ENCODE measurements around the gene SH3D21. TPM values are rescaled to one million over a fixed set of nuclear protein-coding genes. Genes with fewer than 3 reads are reported as not detected.

SH3D21 gene
- total RNA-seq, 2 donors from 2014 or later: 8.1 to 10.6 TPM

DNA sequence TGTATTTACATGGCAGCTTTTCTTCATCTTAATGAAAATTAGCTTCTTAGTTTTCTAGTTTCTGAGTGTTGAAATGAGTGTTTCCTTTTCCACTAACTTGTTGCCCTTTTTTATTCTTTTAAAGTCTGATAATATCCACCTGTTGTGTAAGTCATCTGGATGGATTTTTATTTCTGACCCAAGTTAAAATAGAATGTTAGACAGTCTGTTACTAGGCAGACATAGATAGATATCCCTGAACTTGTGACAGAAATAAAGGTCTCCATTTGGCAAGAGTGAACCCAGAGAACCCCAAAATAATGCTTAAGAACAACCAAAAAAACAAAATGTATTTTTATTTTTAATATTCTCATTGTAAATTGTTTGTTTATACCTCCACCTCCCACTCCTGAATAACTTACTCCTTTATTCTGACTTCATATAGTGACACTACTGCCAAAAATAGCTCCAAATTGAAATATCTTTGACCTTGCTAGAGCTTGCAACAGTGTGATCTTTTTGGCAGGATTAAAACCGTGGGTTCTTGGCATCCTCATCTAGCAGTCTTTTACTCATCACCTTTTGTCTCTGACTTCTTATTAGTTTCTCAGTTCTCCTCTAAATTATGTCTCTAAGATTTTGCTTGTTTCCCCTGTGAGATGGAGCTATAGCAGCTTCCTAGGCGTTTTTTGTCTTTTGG, 26.9 kb upstream of the SH3D21 start:
- H3K27ac ChIP-seq: peak overlapping the region; percentile 51 to 72
- TF ChIP-seq POLR2A (IDR thresholded peaks at IDR 0.05) (no peak), POLR2AphosphoS5 (IDR thresholded peaks at IDR 0.05) (no peak)
- TF ChIP-seq, protein P1, sequence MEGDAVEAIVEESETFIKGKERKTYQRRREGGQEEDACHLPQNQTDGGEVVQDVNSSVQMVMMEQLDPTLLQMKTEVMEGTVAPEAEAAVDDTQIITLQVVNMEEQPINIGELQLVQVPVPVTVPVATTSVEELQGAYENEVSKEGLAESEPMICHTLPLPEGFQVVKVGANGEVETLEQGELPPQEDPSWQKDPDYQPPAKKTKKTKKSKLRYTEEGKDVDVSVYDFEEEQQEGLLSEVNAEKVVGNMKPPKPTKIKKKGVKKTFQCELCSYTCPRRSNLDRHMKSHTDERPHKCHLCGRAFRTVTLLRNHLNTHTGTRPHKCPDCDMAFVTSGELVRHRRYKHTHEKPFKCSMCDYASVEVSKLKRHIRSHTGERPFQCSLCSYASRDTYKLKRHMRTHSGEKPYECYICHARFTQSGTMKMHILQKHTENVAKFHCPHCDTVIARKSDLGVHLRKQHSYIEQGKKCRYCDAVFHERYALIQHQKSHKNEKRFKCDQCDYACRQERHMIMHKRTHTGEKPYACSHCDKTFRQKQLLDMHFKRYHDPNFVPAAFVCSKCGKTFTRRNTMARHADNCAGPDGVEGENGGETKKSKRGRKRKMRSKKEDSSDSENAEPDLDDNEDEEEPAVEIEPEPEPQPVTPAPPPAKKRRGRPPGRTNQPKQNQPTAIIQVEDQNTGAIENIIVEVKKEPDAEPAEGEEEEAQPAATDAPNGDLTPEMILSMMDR (IDR thresholded peaks at IDR 0.05): no peak
- H3K9me3 ChIP-seq: no peaks in the 10 kb centered on the region
- no peaks in the 10 kb centered on the region for H3K27me3 ChIP-seq (replicated peaks; ENCODE audit: insufficient read depth)
- intact Hi-C loops (cut with DNase I): no loop called here
- H3K36me3 ChIP-seq: no peaks in the 10 kb centered on the region
- no peak for DNase-seq (ENCODE audit: low spot score)
- H3K4me3 ChIP-seq: no peak overlapping the region
- WGBS: 17% methylated on average over 2 of the region's 2 CpGs
- H3K4me1 ChIP-seq (replicated peaks): peaks cover 7% of the 10 kb centered on the region

DNA sequence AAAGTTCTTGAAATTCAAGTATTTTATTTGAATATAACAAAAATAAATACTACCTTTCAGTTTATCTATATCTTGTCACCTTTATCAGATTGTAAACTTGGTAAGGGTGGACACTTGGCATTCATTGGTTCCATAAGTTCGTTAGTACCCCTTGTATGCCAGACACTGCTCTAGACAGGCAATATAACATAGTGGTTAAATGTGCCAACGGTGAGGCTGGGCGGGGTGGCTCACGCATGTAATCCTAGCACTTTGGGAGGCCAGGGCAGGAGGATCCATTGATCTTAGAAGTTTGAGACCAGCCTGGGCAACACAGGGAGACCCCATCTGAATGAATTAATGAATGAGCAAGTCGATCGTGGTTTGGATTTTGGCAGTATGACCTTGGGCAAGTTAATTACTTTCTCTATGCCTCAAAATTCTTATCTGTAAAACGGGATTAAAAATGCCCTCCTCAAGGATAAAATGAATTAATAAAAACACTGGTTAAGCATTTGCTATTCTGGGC, 26.3 kb upstream of the SH3D21 start:
- peak overlapping the region; percentile 51 to 72 for H3K27ac ChIP-seq

DNA sequence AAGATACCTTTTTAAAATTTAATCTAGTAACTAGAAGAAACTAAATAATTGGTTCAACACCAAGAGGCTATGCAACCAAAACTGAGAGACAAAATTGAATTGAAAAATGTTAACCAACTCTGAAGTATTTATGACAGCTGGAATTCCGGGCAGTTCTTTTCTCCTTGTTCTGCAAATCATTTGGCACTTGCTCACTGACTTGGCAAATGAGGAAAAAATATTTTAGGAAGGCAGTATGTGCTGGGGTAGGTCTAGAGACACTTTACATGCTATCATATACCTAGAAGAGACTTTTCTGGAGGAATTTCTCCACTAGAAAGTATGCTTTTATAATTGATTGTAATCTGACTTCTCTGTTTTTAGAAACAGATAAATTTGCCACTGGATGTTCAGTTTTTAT, 22.1 kb upstream of the SH3D21 start:
- TF ChIP-seq POLR2A (IDR thresholded peaks at IDR 0.05) (no peak), POLR2AphosphoS5 (IDR thresholded peaks at IDR 0.05) (no peak)
- TF ChIP-seq, protein P1 (IDR thresholded peaks at IDR 0.05): no peak
- no peak for DNase-seq (ENCODE audit: low spot score)
- WGBS: 5% methylated on average over 1 of the region's 1 CpG
- no peak overlapping the region for H3K4me3 ChIP-seq
- peak overlapping the region; percentile 66 to 72 for H3K27ac ChIP-seq
- H3K27me3 ChIP-seq (replicated peaks; ENCODE audit: insufficient read depth): no peaks in the 10 kb centered on the region
- H3K36me3 ChIP-seq: peaks cover 5 to 16% of the 10 kb centered on the region in 2 donors
- intact Hi-C loops (cut with DNase I): loop anchor here (2.0 to 10.0 kb wide), 4 partner anchors 62 to 183 kb away; partner anchors contain the start of gene THRAP3
- H3K9me3 ChIP-seq: no peaks in the 10 kb centered on the region
- H3K4me1 ChIP-seq (replicated peaks): peaks cover 7% of the 10 kb centered on the region

More for the DNA sequence above, 26.3 kb upstream of the SH3D21 start:
- Histone ChIP-seq H3K36me3 (no peaks in the 10 kb centered on the region), H3K4me1 (replicated peaks) (peaks cover 7% of the 10 kb centered on the region), H3K9me3 (no peaks in the 10 kb centered on the region), H3K27me3 (replicated peaks; ENCODE audit: insufficient read depth) (no peaks in the 10 kb centered on the region), H3K4me3 (no peak overlapping the region)
- intact Hi-C loops (cut with DNase I): loop anchor here (5.0 to 10.0 kb wide), 2 partner anchors 58 to 95 kb away; partner anchors contain the start of gene THRAP3
- DNase-seq (ENCODE audit: low spot score): no peak
- no peak for TF ChIP-seq POLR2AphosphoS5 (IDR thresholded peaks at IDR 0.05)
- TF ChIP-seq, protein P1 (IDR thresholded peaks at IDR 0.05): no peak
- no peak for TF ChIP-seq POLR2A (IDR thresholded peaks at IDR 0.05)
- 74% methylated on average over 7 of the region's 7 CpGs for WGBS

DNA sequence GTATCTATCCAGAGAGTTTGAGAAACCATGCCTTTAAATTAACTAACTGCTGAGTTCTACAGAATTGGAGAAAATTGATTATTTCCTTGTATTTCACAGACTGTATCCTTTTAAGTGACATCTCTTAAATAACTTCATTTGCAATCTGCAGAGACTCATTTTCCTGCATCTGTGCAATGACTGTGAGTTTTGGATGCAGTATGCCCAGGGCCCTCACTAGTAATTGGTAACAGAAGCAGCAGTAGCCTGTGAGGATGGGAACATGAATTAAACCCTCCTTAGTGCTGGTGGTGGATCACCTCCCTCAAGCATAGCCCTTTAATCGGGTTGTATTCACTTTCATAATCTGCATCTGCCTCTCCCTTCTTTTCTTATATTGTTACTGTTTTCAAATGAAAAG, 21.7 kb upstream of the SH3D21 start:
- WGBS: 41% methylated on average over 1 of the region's 1 CpG
- DNase-seq (ENCODE audit: low spot score): no peak
- Histone ChIP-seq H3K4me3 (no peak overlapping the region), H3K27me3 (replicated peaks; ENCODE audit: insufficient read depth) (no peaks in the 10 kb centered on the region), H3K36me3 (peaks cover 8 to 16% of the 10 kb centered on the region in 2 donors), H3K27ac (peak overlapping the region; percentile 66 to 72), H3K4me1 (replicated peaks) (peaks cover 7% of the 10 kb centered on the region), H3K9me3 (no peaks in the 10 kb centered on the region)
- TF ChIP-seq POLR2A (IDR thresholded peaks at IDR 0.05): no peak
- TF ChIP-seq, protein P1 (IDR thresholded peaks at IDR 0.05): no peak
- TF ChIP-seq POLR2AphosphoS5 (IDR thresholded peaks at IDR 0.05): no peak
- intact Hi-C loops (cut with DNase I): loop anchor here (2.0 to 10.0 kb wide), 4 partner anchors 62 to 184 kb away; partner anchors contain the start of gene THRAP3
